DND-41 (cell line): ENCODE results near the gene RAPGEF1.

ENCODE experiments used
- CTCF ChIP-seq: IDR thresholded peaks from 2 replicates; pipeline ENCODE4 v1.5.1; 2012; ENCODE audit warnings: borderline replicate concordance, low read length, moderate library complexity, mild to moderate bottlenecking; ENCODE audit not compliant: poor library complexity, severe bottlenecking; ENCODE audit errors: extremely low read depth
- EZH2 ChIP-seq: IDR thresholded peaks from 3 replicates; pipeline ENCODE4 v1.6.1; 2012; ENCODE audit warnings: borderline replicate concordance, low read depth, mild to moderate bottlenecking, moderate library complexity, low read length, inconsistent platforms; ENCODE audit not compliant: severe bottlenecking

- TF ChIP-seq CTCF: no peak
- TF ChIP-seq EZH2: no peak
These were observed 37.0 kb downstream of the RAPGEF1 start for GRCh38 chr9:131702911-131703310.
